WI38 (cell line): ENCODE results near the gene ZPBP.

Experiments used
- H3K4me3 ChIP-seq: 2 replicates; pipeline ENCODE4 v1.5.1; 2011; ENCODE audit warnings: low read depth, mild to moderate bottlenecking, control low read depth, low read length
- CTCF ChIP-seq: IDR thresholded peaks from 2 replicates; pipeline ENCODE4 v1.5.1; 2012; ENCODE audit warnings: low read depth, mild to moderate bottlenecking, control low read depth, low read length

Gene ZPBP

GRCh38 chr7:49893131-49893530, 199.9 kb downstream of the ZPBP start:
- H3K4me3 ChIP-seq = no peak overlapping the region
- no peak for TF ChIP-seq CTCF

- TF ChIP-seq CTCF = no peak
- no peak overlapping the region for H3K4me3 ChIP-seq
These were observed 200.6 kb downstream of the ZPBP start for GRCh38 chr7:49892481-49892880.
